Activated CD8-positive, alpha-beta memory T cell treated with anti-CD3 and anti-CD28 coated beads, Interleukin-2, amount 10 ng/mL, durations not matched to agents 7 days and 5 days (primary cell): Measurements from ENCODE around the gene PLEKHA1. TPM values are rescaled to one million over a fixed set of nuclear protein-coding genes. Genes with fewer than 3 reads are reported as not detected.

ENCODE experiments used
- ATAC-seq: fragments of 150-1000 bp; cut with Tn5 transposase; one replicate; pipeline ENCODE4 v1.10.0; 2021; ENCODE audit warnings: moderate library complexity
- CTCF ChIA-PET: fragments of 350-600 bp; sonication (Branson Sonifier 250); formaldehyde crosslinking; loops from one replicate; lab custom pipeline; 2021; ENCODE audit warnings: antibody characterized with exemption; lab: Charles Lee
- DNase-seq: peaks from one replicate; pipeline ENCODE4 v3.0.0-alpha.2; 2020
- H3K27ac Mint-ChIP-seq: one replicate; pipeline ENCODE4 v1.8.0; 2021; ENCODE audit warnings: mild to moderate bottlenecking, mixed read lengths
- H3K27me3 Mint-ChIP-seq: one replicate; pipeline ENCODE4 v1.8.0; 2021; ENCODE audit warnings: mixed read lengths
- H3K36me3 Mint-ChIP-seq: one replicate; pipeline ENCODE4 v1.8.0; 2021; ENCODE audit warnings: mild to moderate bottlenecking, mixed read lengths
- H3K4me1 Mint-ChIP-seq: one replicate; pipeline ENCODE4 v1.8.0; 2021; ENCODE audit warnings: mixed read lengths
- H3K4me3 Mint-ChIP-seq: one replicate; pipeline ENCODE4 v1.8.0; 2021; ENCODE audit warnings: mild to moderate bottlenecking, moderate library complexity, mixed read lengths
- H3K9me3 Mint-ChIP-seq: one replicate; pipeline ENCODE4 v1.8.0; 2022; ENCODE audit warnings: low read depth, mixed read lengths
- total RNA-seq, 2 experiments: library from RNA; stranded (reverse); gene quantifications; one replicate each; pipeline ENCODE4 v1.2.3, GENCODE V29; 2021

The PLEKHA1 gene
- total RNA-seq, 2 experiments from 2014 or later: 5.3 to 7.2 TPM

- no peaks in the 10 kb centered on the region for H3K9me3 Mint-ChIP-seq
- CTCF ChIA-PET: interaction anchor here (1.7 kb wide), 1 partner anchor 96 kb away, joined by 5 read pairs; no protein-coding TSS in a partner anchor
These were observed 35.7 kb upstream of the PLEKHA1 start for GRCh38 chr10:122338609-122339441.

GRCh38 chr10:122341141-122341810 lies 33.2 kb upstream of the PLEKHA1 start:
- DNase-seq: peak; percentile 1
- CTCF ChIA-PET: interaction anchor here (0.9 to 4.4 kb wide), 2 partner anchors 42 to 94 kb away, joined by 3 to 30 read pairs; no protein-coding TSS in a partner anchor
- Mint-ChIP-seq H3K36me3 (no peaks in the 10 kb centered on the region), H3K9me3 (no peaks in the 10 kb centered on the region), H3K4me1 (peaks cover 4% of the 10 kb centered on the region), H3K27me3 (peaks cover 33% of the 10 kb centered on the region), H3K4me3 (no peak overlapping the region), H3K27ac (no peak overlapping the region)
- no peak for ATAC-seq

More at GRCh38 chr10:122338609-122339441, 35.7 kb upstream of the PLEKHA1 start:
- DNase-seq (peak; percentile 25), ATAC-seq (no peak)
- peaks cover 36% of the 10 kb centered on the region for H3K27me3 Mint-ChIP-seq
- peaks cover 4% of the 10 kb centered on the region for H3K4me1 Mint-ChIP-seq
- H3K27ac Mint-ChIP-seq: no peak overlapping the region
- no peak overlapping the region for H3K4me3 Mint-ChIP-seq
- H3K36me3 Mint-ChIP-seq: no peaks in the 10 kb centered on the region

GRCh38 chr10:122342293-122343134 lies 32.0 kb upstream of the PLEKHA1 start:
- no peaks in the 10 kb centered on the region for H3K36me3 Mint-ChIP-seq
- H3K27ac Mint-ChIP-seq: no peak overlapping the region
- H3K9me3 Mint-ChIP-seq: no peaks in the 10 kb centered on the region
- peak; percentile 42 for ATAC-seq
- peaks cover 4% of the 10 kb centered on the region for H3K4me1 Mint-ChIP-seq
- H3K27me3 Mint-ChIP-seq: peaks cover 25% of the 10 kb centered on the region
- H3K4me3 Mint-ChIP-seq: no peak overlapping the region
- CTCF ChIA-PET: interaction anchor here (0.8 to 4.4 kb wide), 10 partner anchors 15 to 223 kb away, joined by 3 to 30 read pairs (median 4); partner anchors contain the start of gene PLEKHA1
- peak; percentile 63 for DNase-seq

- Mint-ChIP-seq H3K4me3 (no peak overlapping the region), H3K4me1 (peaks cover 4% of the 10 kb centered on the region), H3K27me3 (peaks cover 25% of the 10 kb centered on the region), H3K9me3 (no peaks in the 10 kb centered on the region), H3K27ac (no peak overlapping the region), H3K36me3 (no peaks in the 10 kb centered on the region)
- CTCF ChIA-PET: interaction anchor here (0.8 to 4.4 kb wide), 12 partner anchors 14 to 222 kb away, joined by 3 to 30 read pairs (median 4); partner anchors contain the start of gene PLEKHA1
- ATAC-seq: no peak
- no peak for DNase-seq
These were observed 31.2 kb upstream of the PLEKHA1 start for GRCh38 chr10:122343135-122343800.

GRCh38 chr10:122343936-122344335 lies 30.6 kb upstream of the PLEKHA1 start:
- Mint-ChIP-seq H3K36me3 (no peaks in the 10 kb centered on the region), H3K27ac (no peak overlapping the region), H3K4me1 (peaks cover 4% of the 10 kb centered on the region), H3K9me3 (no peaks in the 10 kb centered on the region), H3K4me3 (no peak overlapping the region), H3K27me3 (peaks cover 25% of the 10 kb centered on the region)
- CTCF ChIA-PET: interaction anchor here (0.8 to 4.4 kb wide), 6 partner anchors 11 to 91 kb away, joined by 3 to 30 read pairs (median 3); no protein-coding TSS in a partner anchor
- DNase-seq: no peak
- no peak for ATAC-seq

- Mint-ChIP-seq H3K4me1 (peaks cover 4% of the 10 kb centered on the region), H3K27ac (no peak overlapping the region), H3K36me3 (no peaks in the 10 kb centered on the region), H3K4me3 (no peak overlapping the region), H3K27me3 (peaks cover 21% of the 10 kb centered on the region), H3K9me3 (no peaks in the 10 kb centered on the region)
- CTCF ChIA-PET: interaction anchor here (0.8 to 4.4 kb wide), 3 partner anchors 10 to 90 kb away, joined by 3 to 30 read pairs (median 3); no protein-coding TSS in a partner anchor
- DNase-seq (no peak), ATAC-seq (no peak)
These were observed 29.7 kb upstream of the PLEKHA1 start for GRCh38 chr10:122344741-122345258.

GRCh38 chr10:122346326-122346950 lies 28.1 kb upstream of the PLEKHA1 start:
- no peak overlapping the region for H3K4me3 Mint-ChIP-seq
- no peaks in the 10 kb centered on the region for H3K9me3 Mint-ChIP-seq
- no peak for ATAC-seq
- CTCF ChIA-PET: interaction anchor here (0.8 kb wide), 1 partner anchor 31 kb away, joined by 3 read pairs; no protein-coding TSS in a partner anchor
- no peak for DNase-seq
- H3K27ac Mint-ChIP-seq: no peak overlapping the region
- no peaks in the 10 kb centered on the region for H3K36me3 Mint-ChIP-seq
- H3K27me3 Mint-ChIP-seq: peaks cover 11% of the 10 kb centered on the region
- H3K4me1 Mint-ChIP-seq: peaks cover 4% of the 10 kb centered on the region

GRCh38 chr10:122347170-122347841 lies 27.2 kb upstream of the PLEKHA1 start:
- H3K9me3 Mint-ChIP-seq: no peaks in the 10 kb centered on the region
- H3K27ac Mint-ChIP-seq: no peak overlapping the region
- H3K36me3 Mint-ChIP-seq: no peaks in the 10 kb centered on the region
- no peak overlapping the region for H3K4me3 Mint-ChIP-seq
- CTCF ChIA-PET: interaction anchor here (0.8 kb wide), 1 partner anchor 31 kb away, joined by 3 read pairs; no protein-coding TSS in a partner anchor
- peaks cover 4% of the 10 kb centered on the region for H3K4me1 Mint-ChIP-seq
- DNase-seq: no peak
- peaks cover 13% of the 10 kb centered on the region for H3K27me3 Mint-ChIP-seq
- no peak for ATAC-seq

GRCh38 chr10:122348512-122348911 lies 26.0 kb upstream of the PLEKHA1 start:
- Mint-ChIP-seq H3K27ac (no peak overlapping the region), H3K36me3 (no peaks in the 10 kb centered on the region), H3K4me3 (no peak overlapping the region), H3K27me3 (peaks cover 13% of the 10 kb centered on the region), H3K4me1 (no peaks in the 10 kb centered on the region), H3K9me3 (no peaks in the 10 kb centered on the region)
- no peak for DNase-seq
- ATAC-seq: no peak
- CTCF ChIA-PET: interaction anchor here (1.7 kb wide), 1 partner anchor 50 kb away, joined by 6 read pairs; no protein-coding TSS in a partner anchor

GRCh38 chr10:122348935-122349361 lies 25.6 kb upstream of the PLEKHA1 start:
- Mint-ChIP-seq H3K27ac (no peak overlapping the region), H3K27me3 (peaks cover 15% of the 10 kb centered on the region), H3K36me3 (no peaks in the 10 kb centered on the region), H3K4me1 (no peaks in the 10 kb centered on the region), H3K9me3 (no peaks in the 10 kb centered on the region), H3K4me3 (no peak overlapping the region)
- ATAC-seq: no peak
- CTCF ChIA-PET: interaction anchor here (1.7 kb wide), 1 partner anchor 50 kb away, joined by 6 read pairs; no protein-coding TSS in a partner anchor
- no peak for DNase-seq

- peaks cover 16% of the 10 kb centered on the region for H3K27me3 Mint-ChIP-seq
- H3K9me3 Mint-ChIP-seq: no peaks in the 10 kb centered on the region
- ATAC-seq: no peak
- CTCF ChIA-PET: no interaction called here
- H3K36me3 Mint-ChIP-seq: no peaks in the 10 kb centered on the region
- no peak overlapping the region for H3K4me3 Mint-ChIP-seq
- H3K27ac Mint-ChIP-seq: no peak overlapping the region
- no peaks in the 10 kb centered on the region for H3K4me1 Mint-ChIP-seq
- no peak for DNase-seq
These were observed 24.6 kb upstream of the PLEKHA1 start for GRCh38 chr10:122349758-122350369.
